ENCODE measurements around the gene EPHB1.

GRCh38 chr3:135169651-135170050 lies 374.6 kb downstream of the EPHB1 start:
- TF ChIP-seq CTCF (IDR thresholded peaks at IDR 0.05) = no peak
- no peak for TF ChIP-seq RAD21 (IDR thresholded peaks at IDR 0.05; ENCODE audit: low read length)
- no peak for TF ChIP-seq EP300 (IDR thresholded peaks at IDR 0.05; ENCODE audit: borderline replicate concordance in 1 of 2, low read depth in 1 of 2, low read length in 1 of 2)
- TF ChIP-seq GATA2 (CRISPR knock-in tag; IDR thresholded peaks at IDR 0.05) = no peak
- TF ChIP-seq POLR2AphosphoS5 (IDR thresholded peaks at IDR 0.05; ENCODE audit: low read depth, low read length) = no peak
- TF ChIP-seq RCOR1 (IDR thresholded peaks at IDR 0.05; ENCODE audit: low read length) = no peak
- no peak for TF ChIP-seq FOXM1 (IDR thresholded peaks at IDR 0.05; ENCODE audit: low read depth)
- TF ChIP-seq GABPA (IDR thresholded peaks at IDR 0.05; ENCODE audit: low read depth) = no peak
- no peak for TF ChIP-seq MXI1 (IDR thresholded peaks at IDR 0.05; ENCODE audit: low read depth, low read length)
- no peak for TF ChIP-seq JUND (IDR thresholded peaks at IDR 0.05)
- no peak for TF ChIP-seq MAX (IDR thresholded peaks at IDR 0.05; ENCODE audit: low read depth)
- TF ChIP-seq ZBTB33 (IDR thresholded peaks at IDR 0.05; ENCODE audit: borderline replicate concordance, low read depth) = no peak
- TF ChIP-seq SMC3 (IDR thresholded peaks at IDR 0.05; ENCODE audit: low read depth, low read length) = no peak
- no peak for TF ChIP-seq USF2 (IDR thresholded peaks at IDR 0.05; ENCODE audit: borderline replicate concordance, low read depth, low read length)
